Measurements from ENCODE around the gene PCBD2.

DNA sequence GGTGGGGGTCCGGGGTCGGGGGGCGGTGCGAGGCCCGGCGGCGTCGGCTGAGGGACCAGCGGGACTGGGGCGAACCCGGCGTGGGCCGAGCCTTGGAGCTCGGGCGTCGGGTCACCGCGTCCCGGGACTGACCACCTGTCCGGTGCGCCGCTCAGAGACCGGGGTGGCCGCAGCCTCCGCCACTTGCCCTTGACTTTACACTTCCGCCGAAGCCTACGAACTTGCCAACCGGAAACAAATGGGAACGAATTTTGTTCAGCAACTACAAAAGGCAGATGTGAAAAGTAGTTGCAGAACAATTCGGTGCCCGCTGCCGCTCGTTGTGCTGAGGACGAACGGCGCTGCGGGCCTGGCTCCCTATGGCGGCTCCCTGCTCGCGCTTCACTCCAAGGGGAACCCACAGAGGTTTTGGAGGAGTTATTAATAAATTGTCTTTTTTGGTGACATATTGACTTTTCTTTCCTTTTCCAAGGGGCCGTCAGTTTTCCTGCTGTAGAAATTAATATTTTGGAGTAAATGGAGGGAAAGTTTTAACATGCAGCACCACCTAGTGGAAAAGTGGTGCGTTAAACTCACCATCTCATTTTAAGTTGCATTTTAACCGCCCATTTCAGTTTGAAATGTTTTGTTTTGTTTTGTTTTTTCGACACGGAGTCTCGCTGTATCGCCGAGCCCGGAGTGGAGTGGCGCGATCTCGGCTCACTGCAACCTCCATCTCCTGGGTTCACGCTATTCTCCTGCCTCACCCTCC lies 490 bp downstream of the PCBD2 start:
- TF ChIP-seq SP1 (IDR thresholded peaks at IDR 0.05; ENCODE audit: low read depth, low read length) (0 out of 2 replicates have a peak, but pooled peaks have one; percentile 37), SIN3A (conservative IDR thresholded peaks at IDR 0.05 in 1 of 2, IDR thresholded peaks at IDR 0.05 in 1 of 2; ENCODE audit: low read depth in 1 of 2, low read length in 2 of 2) (no peak), POLR2A (IDR thresholded peaks at IDR 0.05; ENCODE audit: control extremely low read depth in 1 of 2, low read depth in 2 of 2, low read length in 2 of 2) (peak in 1 of 2 experiments; percentile 28; a peak in 1 of 3 replicates), YY1 (IDR thresholded peaks at IDR 0.05; ENCODE audit: low read depth, low read length) (no peak), MAX (IDR thresholded peaks at IDR 0.05) (no peak), EZH2 (IDR thresholded peaks at IDR 0.05; ENCODE audit: low read depth, low read length, severe bottlenecking) (peak; percentile 18), POU5F1 (IDR thresholded peaks at IDR 0.05; ENCODE audit: low read depth, low read length) (no peak), SAP30 (IDR thresholded peaks at IDR 0.05; ENCODE audit: insufficient read depth, insufficient replicate concordance, low read length) (no peak), EGR1 (IDR thresholded peaks at IDR 0.05; ENCODE audit: borderline replicate concordance, low read depth, low read length) (no peak), GABPA (IDR thresholded peaks at IDR 0.05; ENCODE audit: borderline replicate concordance, insufficient read depth, low read length) (no peak), RAD21 (IDR thresholded peaks at IDR 0.05 in 1 of 2, conservative IDR thresholded peaks at IDR 0.05 in 1 of 2; ENCODE audit: low read depth in 2 of 2, low read length in 2 of 2) (peak; percentile 48 to 54), EP300 (IDR thresholded peaks at IDR 0.05; ENCODE audit: borderline replicate concordance in 1 of 2, low read depth in 2 of 2, low read length in 2 of 2) (no peak)
- TF ChIP-seq, protein P1, sequence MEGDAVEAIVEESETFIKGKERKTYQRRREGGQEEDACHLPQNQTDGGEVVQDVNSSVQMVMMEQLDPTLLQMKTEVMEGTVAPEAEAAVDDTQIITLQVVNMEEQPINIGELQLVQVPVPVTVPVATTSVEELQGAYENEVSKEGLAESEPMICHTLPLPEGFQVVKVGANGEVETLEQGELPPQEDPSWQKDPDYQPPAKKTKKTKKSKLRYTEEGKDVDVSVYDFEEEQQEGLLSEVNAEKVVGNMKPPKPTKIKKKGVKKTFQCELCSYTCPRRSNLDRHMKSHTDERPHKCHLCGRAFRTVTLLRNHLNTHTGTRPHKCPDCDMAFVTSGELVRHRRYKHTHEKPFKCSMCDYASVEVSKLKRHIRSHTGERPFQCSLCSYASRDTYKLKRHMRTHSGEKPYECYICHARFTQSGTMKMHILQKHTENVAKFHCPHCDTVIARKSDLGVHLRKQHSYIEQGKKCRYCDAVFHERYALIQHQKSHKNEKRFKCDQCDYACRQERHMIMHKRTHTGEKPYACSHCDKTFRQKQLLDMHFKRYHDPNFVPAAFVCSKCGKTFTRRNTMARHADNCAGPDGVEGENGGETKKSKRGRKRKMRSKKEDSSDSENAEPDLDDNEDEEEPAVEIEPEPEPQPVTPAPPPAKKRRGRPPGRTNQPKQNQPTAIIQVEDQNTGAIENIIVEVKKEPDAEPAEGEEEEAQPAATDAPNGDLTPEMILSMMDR (IDR thresholded peaks at IDR 0.05; ENCODE audit: control extremely low read depth in 1 of 3, insufficient read depth in 1 of 3, low read depth in 1 of 3, low read length in 3 of 3) = peak in 2 of 3 experiments; percentile 11 to 63; a peak in 2 of 4 replicates
- TF ChIP-seq, protein P2, sequence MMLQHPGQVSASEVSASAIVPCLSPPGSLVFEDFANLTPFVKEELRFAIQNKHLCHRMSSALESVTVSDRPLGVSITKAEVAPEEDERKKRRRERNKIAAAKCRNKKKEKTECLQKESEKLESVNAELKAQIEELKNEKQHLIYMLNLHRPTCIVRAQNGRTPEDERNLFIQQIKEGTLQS (IDR thresholded peaks at IDR 0.05; ENCODE audit: insufficient read depth, low read depth, low read length) = no peak
